ENCODE measurements around the gene KRTAP15-1. TPM values are rescaled to one million over a fixed set of nuclear protein-coding genes. Genes with fewer than 3 reads are reported as not detected.

KRTAP15-1 gene
- not detected for total RNA-seq
- not detected for polyA plus RNA-seq
- long read RNA-seq, donor 1, result 0 reads
- long read RNA-seq, donor 2, result 0 reads
- long read RNA-seq, donor 3, result 0 reads
- long read RNA-seq, donor 4, result 0 reads
- long read RNA-seq, donor 5, result 0 reads
- long read RNA-seq, donor 6, result 0 reads
- long read RNA-seq, donor 7, result 0 reads
- long read RNA-seq, donor 8, result 0 reads
- long read RNA-seq, donor 9, result 0 reads
- long read RNA-seq, donor 10, result 0 reads

GRCh38 chr21:30439975-30440374, at the start of gene KRTAP15-1:
Gene KRTAP15-1, plus strand, starts transcription at chr21:30440275. Its CDS starts 53 bp downstream, at chr21:30440328.
- H3K4me3 ChIP-seq, result no peak within 1 kb of the TSS
- TF ChIP-seq EP300 (IDR thresholded peaks at IDR 0.05), result no peak
- no peak for TF ChIP-seq POLR2A (IDR thresholded peaks at IDR 0.05)
- no peak for TF ChIP-seq CTCF (IDR thresholded peaks at IDR 0.05)
- no peak for TF ChIP-seq POLR2AphosphoS5 (IDR thresholded peaks at IDR 0.05)
- H3K4me1 ChIP-seq, result no peaks in the 10 kb centered on the region
- no peaks in the 10 kb centered on the region for H3K36me3 ChIP-seq
- intact Hi-C loops (cut with DNase I; ENCODE audit: low total_unique reads), result no loop called here
- no peaks in the 10 kb centered on the region for H3K27me3 ChIP-seq
- no peaks in the 10 kb centered on the region for H3K9me3 ChIP-seq
- WGBS, 5 donors, result 87 to 93% (median 92%) methylated on average over 5 of the region's 5 CpGs
- no peak for DNase-seq
- H3K27ac ChIP-seq, result no peak within 1 kb of the TSS

- no peak for TF ChIP-seq EP300 (IDR thresholded peaks at IDR 0.05)
- no peak for TF ChIP-seq POLR2A (IDR thresholded peaks at IDR 0.05)
- TF ChIP-seq CTCF (IDR thresholded peaks at IDR 0.05), result no peak
- no peak for TF ChIP-seq POLR2AphosphoS5 (IDR thresholded peaks at IDR 0.05)
- no peaks in the 10 kb centered on the region for H3K27me3 ChIP-seq
- intact Hi-C loops (cut with DNase I; ENCODE audit: low total_unique reads), result no loop called here
- no peaks in the 10 kb centered on the region for H3K36me3 ChIP-seq
- no peak for DNase-seq
- peaks cover 0 to 17% (median 10%) of the 10 kb centered on the region in 4 donors for H3K9me3 ChIP-seq
- no peak overlapping the region for H3K27ac ChIP-seq
- 56 to 68% (median 68%) methylated on average over 2 of the region's 2 CpGs for WGBS, 5 donors
- H3K4me1 ChIP-seq, result no peaks in the 10 kb centered on the region
- no peak overlapping the region for H3K4me3 ChIP-seq
Measured at GRCh38 chr21:30391492-30392025, 48.5 kb upstream of the KRTAP15-1 start.

- intact Hi-C loops (cut with DNase I; ENCODE audit: low total_unique reads), result no loop called here
- DNase-seq, result no peak
- 59 to 77% (median 73%) methylated on average over 4 of the region's 4 CpGs for WGBS, 5 donors
- H3K27ac ChIP-seq, result no peak within 1 kb of the TSS
- no peaks in the 10 kb centered on the region for H3K27me3 ChIP-seq
- TF ChIP-seq POLR2A (IDR thresholded peaks at IDR 0.05) (no peak), POLR2AphosphoS5 (IDR thresholded peaks at IDR 0.05) (no peak), CTCF (IDR thresholded peaks at IDR 0.05) (no peak), EP300 (IDR thresholded peaks at IDR 0.05) (no peak)
- H3K4me1 ChIP-seq, result no peaks in the 10 kb centered on the region
- H3K36me3 ChIP-seq, result no peaks in the 10 kb centered on the region
- peaks cover 0 to 5% (median 5%) of the 10 kb centered on the region in 4 donors for H3K9me3 ChIP-seq
- no peak within 1 kb of the TSS for H3K4me3 ChIP-seq
Measured at GRCh38 chr21:30395731-30396130, 44.3 kb upstream of the KRTAP15-1 start, which contains the start of gene KRTAP13-1. Gene KRTAP13-1, plus strand, starts transcription at chr21:30396031. Its CDS starts 56 bp downstream, at chr21:30396087.

- no peaks in the 10 kb centered on the region for H3K4me1 ChIP-seq
- peak in 3 of 7 experiments; percentile 12 to 44 (median 14) for TF ChIP-seq CTCF (IDR thresholded peaks at IDR 0.05)
- TF ChIP-seq POLR2AphosphoS5 (IDR thresholded peaks at IDR 0.05), result no peak
- TF ChIP-seq EP300 (IDR thresholded peaks at IDR 0.05), result no peak
- TF ChIP-seq POLR2A (IDR thresholded peaks at IDR 0.05), result no peak
- no peaks in the 10 kb centered on the region for H3K36me3 ChIP-seq
- no peaks in the 10 kb centered on the region for H3K27me3 ChIP-seq
- WGBS, 5 donors, result 29 to 36% (median 30%) methylated on average over 14 of the region's 14 CpGs
- DNase-seq, result peak; percentile 48 to 66
- intact Hi-C loops (cut with DNase I; ENCODE audit: low total_unique reads), result no loop called here
- no peak overlapping the region for H3K27ac ChIP-seq
- H3K4me3 ChIP-seq, result no peak overlapping the region
- peaks cover 0 to 8% (median 0%) of the 10 kb centered on the region in 4 donors for H3K9me3 ChIP-seq
Measured at GRCh38 chr21:30408782-30409494, 31.1 kb upstream of the KRTAP15-1 start.

All from stomach (tissue), 19 donors.